Liver (tissue), 9 donors: Measurements from ENCODE around the gene SLC22A5. TPM values are rescaled to one million over a fixed set of nuclear protein-coding genes. Genes with fewer than 3 reads are reported as not detected.

Experiments used
- DNase-seq: peaks from one replicate; pipeline ENCODE4 v3.0.0-alpha.2; 2017; ENCODE audit warnings: low spot score
- H3K27ac ChIP-seq, 2 donors: one replicate each; pipeline ENCODE4 v1.7.0; 2013; ENCODE audit warnings: inconsistent platforms in 2 of 2, low read length in 2 of 2, control low read depth in 1 of 2, low read depth in 1 of 2, mild to moderate bottlenecking in 1 of 2
- H3K27me3 ChIP-seq, 4 donors: one replicate each; pipeline versions ENCODE4 v1.6.1 to v1.7.0; 2013; ENCODE audit warnings: low read length in 3 of 4, inconsistent platforms in 1 of 4, mild to moderate bottlenecking in 1 of 4, moderate library complexity in 1 of 4; ENCODE audit not compliant: control insufficient read depth in 4 of 4, insufficient read depth in 4 of 4
- H3K36me3 ChIP-seq, 4 donors: one replicate each; pipeline versions ENCODE4 v1.6.1 to v1.7.0; 2013; ENCODE audit warnings: low read length in 3 of 4, mild to moderate bottlenecking in 3 of 4, low read depth in 1 of 4, moderate library complexity in 1 of 4; ENCODE audit not compliant: control insufficient read depth in 4 of 4, insufficient read depth in 3 of 4
- H3K4me1 ChIP-seq, 4 donors: one replicate each; pipeline versions ENCODE4 v1.6.1 to v1.7.0; 2013; ENCODE audit warnings: low read length in 3 of 4, mild to moderate bottlenecking in 3 of 4, moderate library complexity in 1 of 4; ENCODE audit not compliant: control insufficient read depth in 4 of 4, insufficient read depth in 4 of 4
- H3K4me3 ChIP-seq, 3 donors: one replicate each; pipeline versions ENCODE4 v1.6.1 to v1.7.0; 2013; ENCODE audit warnings: low read length in 3 of 3, control low read depth in 1 of 3, low read depth in 1 of 3, mild to moderate bottlenecking in 1 of 3
- H3K9ac ChIP-seq, 2 donors: one replicate each; pipeline ENCODE4 v1.7.0; 2013; ENCODE audit warnings: low read length in 2 of 2, mild to moderate bottlenecking in 2 of 2, moderate library complexity in 2 of 2, control low read depth in 1 of 2, low read depth in 1 of 2
- H3K9me3 ChIP-seq, 4 donors: one replicate each; pipeline versions ENCODE4 v1.6.1 to v1.7.0; 2013; ENCODE audit warnings: low read length in 3 of 4; ENCODE audit not compliant: control insufficient read depth in 4 of 4
- EGR1 ChIP-seq, 2 donors: IDR thresholded peaks; 2 replicates each; pipeline ENCODE4 v1.6.1; 2016 to 2018; ENCODE audit warnings: antibody characterized with exemption in 2 of 2, low read depth in 2 of 2
- FOXA1 ChIP-seq: IDR thresholded peaks from 2 replicates; pipeline ENCODE4 v1.6.1; 2016; ENCODE audit warnings: antibody characterized with exemption
- FOXA2 ChIP-seq: IDR thresholded peaks from 2 replicates; pipeline ENCODE4 v1.6.1; 2016; ENCODE audit warnings: antibody characterized with exemption
- GABPA ChIP-seq, 2 donors: IDR thresholded peaks in 1 of 2; conservative IDR thresholded peaks in 1 of 2; 2 replicates each; pipeline ENCODE4 v1.6.1; 2016; ENCODE audit warnings: antibody characterized with exemption in 2 of 2, mild to moderate bottlenecking in 1 of 2, moderate library complexity in 1 of 2
- HNF4A ChIP-seq, 2 donors: conservative IDR thresholded peaks; 2 replicates each; pipeline ENCODE4 v1.6.1; 2016; ENCODE audit warnings: antibody characterized with exemption in 2 of 2, mild to moderate bottlenecking in 2 of 2
- HNF4G ChIP-seq: IDR thresholded peaks from 2 replicates; pipeline ENCODE4 v1.6.1; 2016; ENCODE audit warnings: antibody characterized with exemption
- JUND ChIP-seq, 2 donors: IDR thresholded peaks; 2 replicates each; pipeline ENCODE4 v1.6.1; 2016; ENCODE audit warnings: antibody characterized with exemption in 2 of 2
- NR2F2 ChIP-seq: IDR thresholded peaks from 2 replicates; pipeline ENCODE4 v1.6.1; 2016; ENCODE audit warnings: antibody characterized with exemption
- RAD21 ChIP-seq, 2 donors: IDR thresholded peaks; 2 replicates each; pipeline ENCODE4 v1.6.1; 2016; ENCODE audit warnings: antibody characterized with exemption in 2 of 2, mild to moderate bottlenecking in 2 of 2
- RXRA ChIP-seq, 2 donors: IDR thresholded peaks; 2 replicates each; pipeline ENCODE4 v1.6.1; 2017 to 2018; ENCODE audit warnings: antibody characterized with exemption in 2 of 2, mild to moderate bottlenecking in 1 of 2
- SP1 ChIP-seq: IDR thresholded peaks from 2 replicates; pipeline ENCODE4 v1.6.1; 2018; ENCODE audit warnings: antibody characterized with exemption, mild to moderate bottlenecking
- TAF1 ChIP-seq: conservative IDR thresholded peaks from 2 replicates; pipeline ENCODE4 v1.6.1; 2016; ENCODE audit warnings: antibody characterized with exemption, mild to moderate bottlenecking
- YY1 ChIP-seq: IDR thresholded peaks from 2 replicates; pipeline ENCODE4 v1.6.1; 2016; ENCODE audit warnings: antibody characterized with exemption, mild to moderate bottlenecking
- ZBTB33 ChIP-seq: IDR thresholded peaks from 2 replicates; pipeline ENCODE4 v1.6.1; 2016; ENCODE audit warnings: antibody characterized with exemption
- WGBS: extraction: QIAGEN DNeasy Blood & Tissue Kit; methylation state at CpG from one replicate; pipeline ENCODE4 v1.1.7; 2013; 5-methylcytosine and 5-hydroxymethylcytosine counted together
- polyA plus RNA-seq, 2 donors: library from polyadenylated mRNA; stranded (reverse) in 1 of 2; unstranded in 1 of 2; fragments of 200-250 nt in 1 of 2; fragments of >200 nt in 1 of 2; fragmentation: Nextera tagmentation in 1 of 2; extraction: Ambion mirVana in 1 of 2; gene quantifications; one replicate each; pipeline versions ENCODE4 v1.2.1 to v1.2.3, GENCODE V29; 2013 to 2015
- total RNA-seq, 2 donors: library from RNA; depleted of rRNA; stranded (reverse); fragments of >200 nt; gene quantifications; one replicate each; pipeline ENCODE4 v1.2.3, GENCODE V29; 2014
- TF ChIP-seq, protein P1 (sequence below): fragments of 150-350 bp; IDR thresholded peaks from 2 replicates; pipeline ENCODE4 v1.5.1; 2017; ENCODE audit warnings: improper control_type of control experiment, low read depth, low read length; ENCODE audit not compliant: missing input control
- TF ChIP-seq, protein P2 (sequence below): IDR thresholded peaks from 2 replicates; pipeline ENCODE4 v1.6.1; 2016; ENCODE audit warnings: antibody characterized with exemption
- donor health status: healthy.
- donor health status: healthy.
- donor health status: healthy.
- donor health status: healthy.
- donor health status: healthy.

The SLC22A5 gene
- total and polyA plus RNA-seq, 4 donors = 3.4 to 12.7 (median 8.5) TPM

DNA sequence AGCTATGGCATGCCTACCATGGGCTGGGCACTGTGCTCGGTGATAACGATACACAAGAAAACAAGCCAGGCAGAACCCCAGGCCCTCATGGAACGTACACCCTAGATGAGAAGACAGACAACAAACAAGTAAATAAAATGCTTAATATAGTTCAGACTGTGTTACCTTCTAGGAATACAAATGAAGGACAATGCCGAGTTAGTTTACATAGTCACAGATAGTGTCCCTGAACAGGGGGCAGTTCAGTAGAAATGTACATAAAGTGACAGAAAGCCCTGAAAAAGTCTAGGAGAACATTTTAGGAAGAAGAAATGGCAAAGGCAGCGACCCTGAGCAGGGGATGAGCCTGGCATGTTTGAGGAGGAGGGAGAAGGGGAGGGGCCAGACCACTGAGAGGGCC, 21.7 kb downstream of the SLC22A5 start (continued):
- TF ChIP-seq SP1 = no peak

DNA sequence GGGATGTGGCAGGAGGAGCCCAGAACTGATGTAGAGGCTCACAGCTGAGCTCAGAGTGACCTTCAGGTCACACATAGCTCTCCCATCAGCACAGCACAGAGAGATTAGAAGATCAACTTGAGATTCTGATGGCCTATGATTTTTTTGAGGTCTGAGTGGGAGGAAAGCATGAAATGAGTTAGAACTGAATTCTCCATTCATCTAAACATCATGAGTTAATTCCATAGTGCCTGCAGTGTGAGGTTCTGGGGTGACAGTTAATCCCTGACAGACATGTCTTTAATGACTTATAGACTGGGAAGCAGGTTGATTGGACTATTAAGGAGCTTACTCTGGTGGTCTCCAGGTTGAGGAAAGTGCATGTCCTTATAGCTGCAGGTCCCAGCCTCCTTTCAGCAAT, 22.4 kb downstream of the SLC22A5 start:
- Histone ChIP-seq H3K36me3 (peaks cover 2 to 48% (median 27%) of the 10 kb centered on the region in 4 donors), H3K4me3 (no peak overlapping the region), H3K27ac (no peak overlapping the region), H3K9ac (no peak overlapping the region), H3K9me3 (no peaks in the 10 kb centered on the region), H3K27me3 (no peaks in the 10 kb centered on the region), H3K4me1 (peaks cover 0 to 15% (median 8%) of the 10 kb centered on the region in 4 donors)
- TF ChIP-seq RXRA (IDR thresholded peaks at IDR 0.05) = no peak
- TF ChIP-seq, protein P1, sequence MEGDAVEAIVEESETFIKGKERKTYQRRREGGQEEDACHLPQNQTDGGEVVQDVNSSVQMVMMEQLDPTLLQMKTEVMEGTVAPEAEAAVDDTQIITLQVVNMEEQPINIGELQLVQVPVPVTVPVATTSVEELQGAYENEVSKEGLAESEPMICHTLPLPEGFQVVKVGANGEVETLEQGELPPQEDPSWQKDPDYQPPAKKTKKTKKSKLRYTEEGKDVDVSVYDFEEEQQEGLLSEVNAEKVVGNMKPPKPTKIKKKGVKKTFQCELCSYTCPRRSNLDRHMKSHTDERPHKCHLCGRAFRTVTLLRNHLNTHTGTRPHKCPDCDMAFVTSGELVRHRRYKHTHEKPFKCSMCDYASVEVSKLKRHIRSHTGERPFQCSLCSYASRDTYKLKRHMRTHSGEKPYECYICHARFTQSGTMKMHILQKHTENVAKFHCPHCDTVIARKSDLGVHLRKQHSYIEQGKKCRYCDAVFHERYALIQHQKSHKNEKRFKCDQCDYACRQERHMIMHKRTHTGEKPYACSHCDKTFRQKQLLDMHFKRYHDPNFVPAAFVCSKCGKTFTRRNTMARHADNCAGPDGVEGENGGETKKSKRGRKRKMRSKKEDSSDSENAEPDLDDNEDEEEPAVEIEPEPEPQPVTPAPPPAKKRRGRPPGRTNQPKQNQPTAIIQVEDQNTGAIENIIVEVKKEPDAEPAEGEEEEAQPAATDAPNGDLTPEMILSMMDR = no peak
- DNase-seq = no peak

GRCh38 chr5:132392411-132392810, 22.9 kb downstream of the SLC22A5 start:
- DNase-seq = no peak
- H3K9me3 ChIP-seq = no peaks in the 10 kb centered on the region
- peaks cover 0 to 12% (median 6%) of the 10 kb centered on the region in 4 donors for H3K4me1 ChIP-seq
- no peaks in the 10 kb centered on the region for H3K27me3 ChIP-seq
- peaks cover 2 to 48% (median 27%) of the 10 kb centered on the region in 4 donors for H3K36me3 ChIP-seq
- no peak overlapping the region for H3K9ac ChIP-seq
- H3K4me3 ChIP-seq = no peak overlapping the region
- H3K27ac ChIP-seq = no peak overlapping the region
- 94% methylated on average over 8 of the region's 8 CpGs for WGBS
- TF ChIP-seq NR2F2 (no peak), JUND (IDR thresholded peaks at IDR 0.05) (no peak), GABPA (IDR thresholded peaks at IDR 0.05 in 1 of 2, conservative IDR thresholded peaks at IDR 0.05 in 1 of 2) (no peak), EGR1 (IDR thresholded peaks at IDR 0.05; ENCODE audit: low read depth in 2 of 2) (no peak), FOXA1 (no peak), RAD21 (IDR thresholded peaks at IDR 0.05) (no peak), HNF4G (no peak), FOXA2 (no peak), SP1 (no peak), HNF4A (conservative IDR thresholded peaks at IDR 0.05) (no peak), ZBTB33 (no peak), TAF1 (no peak), YY1 (no peak)
- TF ChIP-seq, protein P1 = no peak
- TF ChIP-seq, protein P2, sequence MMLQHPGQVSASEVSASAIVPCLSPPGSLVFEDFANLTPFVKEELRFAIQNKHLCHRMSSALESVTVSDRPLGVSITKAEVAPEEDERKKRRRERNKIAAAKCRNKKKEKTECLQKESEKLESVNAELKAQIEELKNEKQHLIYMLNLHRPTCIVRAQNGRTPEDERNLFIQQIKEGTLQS = no peak
